Tibial nerve (tissue), 4 donors: ENCODE results near the gene PPCS.

Experiments
- EP300 ChIP-seq, 2 donors: sonication (generic); formaldehyde crosslinking; IDR thresholded peaks; one replicate each; pipeline ENCODE4 v1.6.1; 2017; ENCODE audit warnings: antibody characterized with exemption in 2 of 2, mild to moderate bottlenecking in 1 of 2
- POLR2A ChIP-seq, 2 donors: fragments of 450-650 bp; IDR thresholded peaks; one replicate each; pipeline ENCODE4 v1.6.1; 2017; ENCODE audit warnings: antibody characterized with exemption in 2 of 2, mild to moderate bottlenecking in 2 of 2, moderate library complexity in 2 of 2
- TF ChIP-seq, protein P1 (sequence below), 5 experiments: fragments of 200-600 bp in 3 of 5; fragments of 450-650 bp in 2 of 5; sonication (generic) in 3 of 5; IDR thresholded peaks; one replicate each; pipeline ENCODE4 v1.5.1; 2016 to 2019; ENCODE audit warnings: antibody characterized with exemption in 5 of 5, mild to moderate bottlenecking in 3 of 5, moderate library complexity in 2 of 5

DNA sequence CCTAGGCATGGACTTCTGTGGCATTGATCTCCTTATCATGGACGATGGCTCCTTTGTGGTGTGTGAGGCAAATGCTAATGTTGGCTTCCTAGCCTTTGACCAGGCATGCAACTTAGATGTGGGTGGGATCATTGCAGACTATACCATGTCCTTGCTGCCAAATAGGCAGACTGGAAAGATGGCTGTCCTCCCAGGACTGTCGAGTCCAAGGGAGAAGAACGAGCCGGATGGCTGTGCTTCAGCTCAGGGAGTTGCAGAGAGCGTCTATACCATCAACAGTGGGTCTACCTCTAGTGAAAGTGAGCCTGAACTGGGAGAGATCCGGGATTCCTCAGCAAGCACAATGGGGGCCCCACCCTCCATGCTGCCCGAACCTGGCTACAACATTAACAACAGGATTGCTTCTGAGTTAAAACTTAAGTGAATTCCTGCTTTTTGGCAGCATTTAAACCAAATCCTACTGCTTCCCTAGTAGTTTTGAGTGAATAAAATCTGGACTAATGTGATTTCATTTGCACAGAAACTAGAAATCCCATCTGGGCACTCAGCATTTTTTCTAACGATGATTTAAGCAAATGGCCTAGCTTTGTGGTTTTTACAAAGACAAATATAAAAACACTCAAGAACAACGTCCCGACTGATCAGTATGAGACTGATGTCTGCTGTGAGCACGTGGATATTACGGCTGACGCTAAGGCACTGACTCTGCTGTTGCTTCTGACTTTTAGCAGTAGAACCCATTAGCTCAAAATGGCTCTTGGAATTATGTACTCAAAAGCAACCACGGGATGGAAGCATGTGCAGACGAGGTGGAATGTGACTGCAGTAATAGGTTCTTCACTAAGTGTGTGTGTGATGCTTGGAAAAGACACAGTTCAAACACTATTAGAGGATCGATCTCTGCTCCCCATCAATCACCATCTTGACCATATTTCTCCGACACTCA, 41.5 kb upstream of the PPCS start:
- TF ChIP-seq, protein P1, sequence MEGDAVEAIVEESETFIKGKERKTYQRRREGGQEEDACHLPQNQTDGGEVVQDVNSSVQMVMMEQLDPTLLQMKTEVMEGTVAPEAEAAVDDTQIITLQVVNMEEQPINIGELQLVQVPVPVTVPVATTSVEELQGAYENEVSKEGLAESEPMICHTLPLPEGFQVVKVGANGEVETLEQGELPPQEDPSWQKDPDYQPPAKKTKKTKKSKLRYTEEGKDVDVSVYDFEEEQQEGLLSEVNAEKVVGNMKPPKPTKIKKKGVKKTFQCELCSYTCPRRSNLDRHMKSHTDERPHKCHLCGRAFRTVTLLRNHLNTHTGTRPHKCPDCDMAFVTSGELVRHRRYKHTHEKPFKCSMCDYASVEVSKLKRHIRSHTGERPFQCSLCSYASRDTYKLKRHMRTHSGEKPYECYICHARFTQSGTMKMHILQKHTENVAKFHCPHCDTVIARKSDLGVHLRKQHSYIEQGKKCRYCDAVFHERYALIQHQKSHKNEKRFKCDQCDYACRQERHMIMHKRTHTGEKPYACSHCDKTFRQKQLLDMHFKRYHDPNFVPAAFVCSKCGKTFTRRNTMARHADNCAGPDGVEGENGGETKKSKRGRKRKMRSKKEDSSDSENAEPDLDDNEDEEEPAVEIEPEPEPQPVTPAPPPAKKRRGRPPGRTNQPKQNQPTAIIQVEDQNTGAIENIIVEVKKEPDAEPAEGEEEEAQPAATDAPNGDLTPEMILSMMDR (IDR thresholded peaks at IDR 0.05): no peak
- no peak for TF ChIP-seq POLR2A (IDR thresholded peaks at IDR 0.05)
- no peak for TF ChIP-seq EP300 (IDR thresholded peaks at IDR 0.05)
